NCI-H128 (cell line): Measurements from ENCODE around the gene FOXN1.

Source experiments
- DNase-seq: peaks from one replicate; lab custom pipeline; 2025; ENCODE audit not compliant: unreplicated experiment; lab: John Stamatoyannopoulos, UW

FOXN1 gene

GRCh38 chr17:28523876-28524275, 17.7 kb downstream of the FOXN1 start:
- no peak for DNase-seq

GRCh38 chr17:28524476-28525424, 18.6 kb downstream of the FOXN1 start:
- no peak for DNase-seq

GRCh38 chr17:28526381-28526780, 20.2 kb downstream of the FOXN1 start:
- DNase-seq, result no peak

- DNase-seq, result no peak
These were observed 21.1 kb downstream of the FOXN1 start for GRCh38 chr17:28527181-28527681.

GRCh38 chr17:28527859-28528258, 21.7 kb downstream of the FOXN1 start:
- DNase-seq, result no peak

GRCh38 chr17:28528327-28529012, 22.3 kb downstream of the FOXN1 start:
- no peak for DNase-seq

- DNase-seq, result no peak
These were observed 22.9 kb downstream of the FOXN1 start for GRCh38 chr17:28529013-28529400.

- no peak for DNase-seq
These were observed 24.1 kb downstream of the FOXN1 start for GRCh38 chr17:28530250-28530649.

GRCh38 chr17:28530926-28531325, 24.8 kb downstream of the FOXN1 start:
- no peak for DNase-seq

GRCh38 chr17:28532050-28532960, 26.2 kb downstream of the FOXN1 start:
- no peak for DNase-seq

GRCh38 chr17:28533091-28533807, 27.1 kb downstream of the FOXN1 start:
- DNase-seq, result no peak

- DNase-seq, result no peak
These were observed 28.7 kb downstream of the FOXN1 start for GRCh38 chr17:28534740-28535375.

- no peak for DNase-seq
These were observed 30.5 kb downstream of the FOXN1 start for GRCh38 chr17:28536532-28537218.

GRCh38 chr17:28537219-28537610, 31.1 kb downstream of the FOXN1 start:
- no peak for DNase-seq

GRCh38 chr17:28538296-28538895, 32.2 kb downstream of the FOXN1 start:
- DNase-seq, result no peak

GRCh38 chr17:28540231-28540630, 34.1 kb downstream of the FOXN1 start:
- DNase-seq, result no peak

- no peak for DNase-seq
These were observed 35.3 kb downstream of the FOXN1 start for GRCh38 chr17:28541439-28541838.

- no peak for DNase-seq
These were observed 38.4 kb downstream of the FOXN1 start for GRCh38 chr17:28544402-28545140.
